HL-60 (cell line): Measurements from ENCODE around the gene ZCCHC2.

Source experiments
- DNase-seq, 2 experiments: peaks; one replicate each; pipeline ENCODE4 v3.0.0-alpha.2; 2010 to 2020; ENCODE audit warnings: low read depth in 1 of 2, low spot score in 1 of 2
- H3K27ac ChIP-seq: fragments of 250-450 bp; sonication (Bioruptor Pico); replicated peaks from 2 replicates; pipeline ENCODE4 v1.5.1; 2020; ENCODE audit warnings: mild to moderate bottlenecking, moderate library complexity
- H3K27me3 ChIP-seq: fragments of 250-450 bp; sonication (Bioruptor Pico); 2 replicates; pipeline ENCODE4 v1.5.1; 2021; ENCODE audit warnings: mild to moderate bottlenecking, moderate library complexity; ENCODE audit not compliant: insufficient read depth, poor library complexity, severe bottlenecking
- H3K4me3 ChIP-seq: replicated peaks from 2 replicates; pipeline ENCODE4 v1.5.1; 2011; ENCODE audit warnings: mild to moderate bottlenecking, control low read depth, low read length; ENCODE audit not compliant: insufficient read depth
- CTCF ChIP-seq: IDR thresholded peaks from one replicate; pipeline ENCODE4 v1.5.1; 2011; ENCODE audit warnings: low read length, control low read depth, inconsistent platforms; ENCODE audit not compliant: insufficient read depth
- GABPA ChIP-seq: IDR thresholded peaks from 2 replicates; pipeline ENCODE4 v1.6.1; 2012; ENCODE audit warnings: low read depth
- POLR2AphosphoS5 ChIP-seq: IDR thresholded peaks from 2 replicates; pipeline ENCODE4 v1.6.1; 2012; ENCODE audit warnings: low read depth
- REST ChIP-seq: IDR thresholded peaks from 2 replicates; pipeline ENCODE4 v1.6.1; 2012; ENCODE audit warnings: low read depth; ENCODE audit not compliant: insufficient replicate concordance
- SPI1 ChIP-seq: IDR thresholded peaks from 2 replicates; pipeline ENCODE4 v1.6.1; 2012; ENCODE audit warnings: low read depth, mild to moderate bottlenecking, borderline replicate concordance

ZCCHC2 gene

GRCh38 chr18:62558015-62558663 is 35.3 kb downstream of the ZCCHC2 start:
- no peak for DNase-seq
- no peak overlapping the region for H3K4me3 ChIP-seq
- H3K27ac ChIP-seq, result no peak overlapping the region
- H3K27me3 ChIP-seq, result no peaks in the 10 kb centered on the region
- TF ChIP-seq GABPA (no peak), REST (no peak)

- H3K27me3 ChIP-seq, result no peaks in the 10 kb centered on the region
- H3K4me3 ChIP-seq, result no peak overlapping the region
- DNase-seq, result no peak
- H3K27ac ChIP-seq, result no peak overlapping the region
- TF ChIP-seq SPI1 (no peak), POLR2AphosphoS5 (no peak), CTCF (no peak), GABPA (no peak), REST (no peak)
Observed at GRCh38 chr18:62564044-62564443, 41.2 kb downstream of the ZCCHC2 start.

- Histone ChIP-seq H3K4me3 (no peak overlapping the region), H3K27me3 (no peaks in the 10 kb centered on the region), H3K27ac (no peak overlapping the region)
- peak in 1 of 2 experiments; percentile 83 for DNase-seq
- TF ChIP-seq CTCF, result peak; percentile 20
- no peak for TF ChIP-seq GABPA
- no peak for TF ChIP-seq REST
- TF ChIP-seq POLR2AphosphoS5, result no peak
- TF ChIP-seq SPI1, result peak; percentile 88
Observed at GRCh38 chr18:62566199-62566598, 43.4 kb downstream of the ZCCHC2 start.
